ENCODE data around the gene C3orf70.

C3orf70 gene

GRCh38 chr3:185067173-185067572 lies 85.7 kb downstream of the C3orf70 start:
- no peaks in the 10 kb centered on the region for H3K9me3 ChIP-seq (ENCODE audit: control insufficient read depth, insufficient read depth, low read depth, low read length)
- no peaks in the 10 kb centered on the region for H3K4me1 ChIP-seq (ENCODE audit: control insufficient read depth, insufficient read depth, low read length)
- POLR2A ChIA-PET: no interaction called here
- H3K4me3 ChIP-seq (ENCODE audit: low read depth, low read length): no peak overlapping the region
- CTCF ChIA-PET: interaction anchor here (0.6 kb wide), 2 partner anchors 73 to 121 kb away, joined by 4 to 5 read pairs; no protein-coding TSS in a partner anchor
- H3K27ac ChIP-seq (ENCODE audit: extremely low read depth, low read depth, low read length): no peak overlapping the region
- TF ChIP-seq ZNF600 (tag by site-specific recombination; IDR thresholded peaks at IDR 0.05) (no peak), PRDM1 (tag by site-specific recombination; IDR thresholded peaks at IDR 0.05) (no peak), ZBTB8A (tag by site-specific recombination; IDR thresholded peaks at IDR 0.05) (no peak), ZSCAN4 (tag by site-specific recombination; IDR thresholded peaks at IDR 0.05) (no peak), GLI2 (tag by site-specific recombination; IDR thresholded peaks at IDR 0.05; ENCODE audit: borderline replicate concordance, low read depth) (no peak), ZNF2 (tag by site-specific recombination; IDR thresholded peaks at IDR 0.05) (no peak), OVOL3 (tag by site-specific recombination; IDR thresholded peaks at IDR 0.05) (no peak), IKZF3 (tag by site-specific recombination; IDR thresholded peaks at IDR 0.05) (no peak), ZNF677 (tag by site-specific recombination; IDR thresholded peaks at IDR 0.05) (no peak), ZNF292 (tag by site-specific recombination; IDR thresholded peaks at IDR 0.05; ENCODE audit: borderline replicate concordance, low read depth) (no peak), ZNF530 (tag by site-specific recombination; IDR thresholded peaks at IDR 0.05; ENCODE audit: low read depth) (no peak), ZNF248 (tag by site-specific recombination; IDR thresholded peaks at IDR 0.05) (no peak), ZNF645 (tag by site-specific recombination; IDR thresholded peaks at IDR 0.05) (no peak), ZNF701 (tag by site-specific recombination; IDR thresholded peaks at IDR 0.05) (no peak), REPIN1 (tag by site-specific recombination; IDR thresholded peaks at IDR 0.05; ENCODE audit: low read depth) (no peak), ZNF747 (tag by site-specific recombination; IDR thresholded peaks at IDR 0.05) (no peak)
- H3K36me3 ChIP-seq (ENCODE audit: control insufficient read depth in 2 of 2, insufficient read depth in 1 of 2, low read length in 2 of 2): no peaks in the 10 kb centered on the region

- no peaks in the 10 kb centered on the region for H3K4me1 ChIP-seq (ENCODE audit: control insufficient read depth, insufficient read depth, low read length)
- no peak overlapping the region for H3K4me3 ChIP-seq (ENCODE audit: low read depth, low read length)
- CTCF ChIA-PET: interaction anchor here (0.6 kb wide), 1 partner anchor 47 kb away, joined by 6 read pairs; no protein-coding TSS in a partner anchor
- TF ChIP-seq ZNF560 (tag by site-specific recombination; IDR thresholded peaks at IDR 0.05; ENCODE audit: borderline replicate concordance): no peak
- no peak for TF ChIP-seq ZNF175 (tag by site-specific recombination; IDR thresholded peaks at IDR 0.05)
- no peak for TF ChIP-seq ZNF747 (tag by site-specific recombination; IDR thresholded peaks at IDR 0.05)
- no peak for TF ChIP-seq ZNF664 (tag by site-specific recombination; IDR thresholded peaks at IDR 0.05)
- no peak for TF ChIP-seq SCRT2 (tag by site-specific recombination; IDR thresholded peaks at IDR 0.05)
- no peak for TF ChIP-seq ZNF510 (tag by site-specific recombination; IDR thresholded peaks at IDR 0.05; ENCODE audit: insufficient replicate concordance)
- no peak for TF ChIP-seq TSHZ1 (tag by site-specific recombination; IDR thresholded peaks at IDR 0.05; ENCODE audit: borderline replicate concordance)
- TF ChIP-seq ZNF596 (tag by site-specific recombination; IDR thresholded peaks at IDR 0.05): no peak
- no peak for TF ChIP-seq ZNF335 (tag by site-specific recombination; conservative IDR thresholded peaks at IDR 0.05)
- no peak for TF ChIP-seq ZNF292 (tag by site-specific recombination; IDR thresholded peaks at IDR 0.05; ENCODE audit: borderline replicate concordance, low read depth)
- no peak for TF ChIP-seq KLF16 (tag by site-specific recombination; IDR thresholded peaks at IDR 0.05)
- TF ChIP-seq ZNF324 (tag by site-specific recombination; IDR thresholded peaks at IDR 0.05): no peak
- no peak for TF ChIP-seq ZNF302 (tag by site-specific recombination; IDR thresholded peaks at IDR 0.05; ENCODE audit: low read depth)
- no peak for TF ChIP-seq ZSCAN23 (tag by site-specific recombination; IDR thresholded peaks at IDR 0.05)
- no peak for TF ChIP-seq ZNF521 (tag by site-specific recombination; IDR thresholded peaks at IDR 0.05)
- no peak for TF ChIP-seq PBX3 (CRISPR knock-in tag; IDR thresholded peaks at IDR 0.05)
- POLR2A ChIA-PET: no interaction called here
- H3K36me3 ChIP-seq (ENCODE audit: control insufficient read depth in 2 of 2, insufficient read depth in 1 of 2, low read length in 2 of 2): no peaks in the 10 kb centered on the region
- H3K27ac ChIP-seq (ENCODE audit: extremely low read depth, low read depth, low read length): no peak overlapping the region
- no peaks in the 10 kb centered on the region for H3K9me3 ChIP-seq (ENCODE audit: control insufficient read depth, insufficient read depth, low read depth, low read length)
Measured at GRCh38 chr3:185066251-185066650, 86.6 kb downstream of the C3orf70 start.

Measured in HEK293 (cell line).